T follicular helper cell (primary cell): ENCODE data around the gene DDAH2.

Experiments
- DNase-seq: peaks from one replicate; pipeline ENCODE4 v3.0.0-alpha.2; 2020; ENCODE audit warnings: low read depth

Gene DDAH2

DNA sequence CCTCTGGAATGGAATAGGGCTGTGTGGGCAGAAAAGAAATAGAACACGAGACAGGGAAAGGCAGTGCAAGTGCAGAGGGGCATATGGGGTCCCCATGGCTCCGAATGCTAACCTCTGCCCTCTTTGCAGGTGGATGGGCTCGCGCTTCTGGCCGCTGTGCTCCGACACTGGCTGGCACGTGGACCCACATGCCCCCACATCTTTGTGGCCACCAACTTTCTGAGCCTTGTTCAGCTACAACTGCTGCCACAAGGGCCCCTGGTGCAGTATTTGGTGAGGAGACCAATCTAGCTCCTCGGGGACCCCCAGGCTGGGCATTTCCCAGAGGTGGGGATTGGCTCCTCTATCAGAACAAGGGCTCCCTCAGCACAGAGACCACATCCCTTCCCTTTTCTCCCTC, 32.2 kb upstream of the DDAH2 start:
- no peak for DNase-seq

DNA sequence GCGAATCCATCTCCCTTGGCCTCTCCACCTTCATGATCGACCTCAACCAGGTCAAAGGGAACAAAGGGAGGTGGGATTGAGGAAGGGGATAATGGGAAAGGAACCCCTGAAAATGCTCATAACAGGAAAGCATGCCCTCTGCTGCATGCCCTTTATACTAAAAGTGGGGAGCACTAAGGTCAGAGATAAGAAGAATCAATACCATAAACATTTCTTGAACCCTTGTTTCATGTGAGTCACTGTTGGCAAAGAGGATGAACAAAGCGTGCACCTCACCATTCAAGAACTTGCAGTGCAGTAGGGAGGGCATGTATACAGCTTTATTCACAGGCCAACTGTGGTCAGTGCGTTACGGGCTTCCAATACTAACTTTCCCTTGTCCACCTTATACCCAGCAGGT, 31.7 kb upstream of the DDAH2 start:
- DNase-seq = no peak

DNA sequence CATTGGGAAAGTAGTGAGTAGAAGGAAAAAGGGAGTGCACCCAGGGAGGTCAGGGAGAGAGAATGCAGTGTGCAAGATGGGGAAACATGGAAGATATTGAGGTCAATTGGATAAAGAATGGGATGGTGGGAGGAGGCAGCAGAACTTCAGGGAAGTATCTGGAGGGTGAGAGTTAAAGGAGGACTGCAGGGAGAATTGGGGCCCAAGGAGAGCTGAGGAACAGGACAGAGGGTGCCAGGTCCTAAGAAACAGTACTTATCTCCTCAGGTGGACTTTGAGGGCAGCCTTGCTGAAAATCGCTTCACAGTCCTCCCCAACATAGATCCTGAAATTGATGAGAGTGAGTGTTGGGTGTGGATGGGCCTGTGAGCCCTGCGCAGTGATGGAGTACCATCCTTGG, 29.2 kb upstream of the DDAH2 start:
- DNase-seq = no peak

DNA sequence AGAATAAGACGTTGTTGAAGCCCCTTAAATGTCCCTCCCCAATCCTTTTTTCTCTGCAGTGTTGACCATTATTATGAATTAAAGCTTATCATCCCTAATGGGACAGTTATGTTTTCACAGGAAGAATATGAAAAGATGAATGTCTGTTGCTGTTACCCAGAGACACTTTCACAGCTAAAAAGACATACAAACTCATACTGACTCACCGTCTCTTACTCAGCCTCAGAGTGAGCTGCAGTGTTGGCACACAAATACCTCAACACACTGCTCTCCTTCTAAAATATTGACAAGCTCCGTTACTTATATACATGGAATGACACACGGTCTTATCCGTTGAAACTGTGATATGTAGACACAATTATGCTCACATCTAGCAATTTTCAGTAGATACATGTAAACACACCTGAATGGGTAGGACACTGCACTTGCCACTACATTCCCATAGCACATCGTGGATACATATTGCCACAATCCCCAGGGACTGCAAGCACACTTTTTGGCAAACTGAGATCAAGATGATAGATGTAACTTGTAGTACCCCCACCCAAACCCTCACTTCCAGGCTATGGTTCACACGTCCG, 23.7 kb upstream of the DDAH2 start:
- no peak for DNase-seq

GRCh38 chr6:31750411-31751022, 21.4 kb upstream of the DDAH2 start:
- DNase-seq = no peak

- DNase-seq = no peak
These were observed 20.4 kb upstream of the DDAH2 start for GRCh38 chr6:31749301-31750036.

GRCh38 chr6:31744422-31744821, 15.3 kb upstream of the DDAH2 start:
- no peak for DNase-seq

DNA sequence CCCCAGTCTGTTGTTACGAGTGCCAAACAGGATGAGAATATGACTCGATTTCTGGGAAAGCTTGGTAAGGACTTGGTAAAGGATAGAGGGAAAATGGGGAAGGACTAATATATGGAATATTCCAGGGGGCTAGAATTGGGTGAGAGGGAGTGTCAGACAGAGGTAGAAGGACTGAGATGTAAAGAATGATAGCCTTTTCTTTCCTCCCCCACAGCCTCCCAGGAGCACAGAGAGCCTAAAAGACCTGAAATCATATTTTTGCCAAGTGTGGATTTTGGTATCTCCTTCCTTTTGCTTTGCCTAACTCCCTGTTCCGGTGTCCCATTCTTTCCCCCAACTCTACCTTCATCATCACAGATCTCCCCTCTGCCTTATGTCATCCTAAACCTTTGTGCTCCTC, 13.8 kb upstream of the DDAH2 start:
- DNase-seq = no peak

DNA sequence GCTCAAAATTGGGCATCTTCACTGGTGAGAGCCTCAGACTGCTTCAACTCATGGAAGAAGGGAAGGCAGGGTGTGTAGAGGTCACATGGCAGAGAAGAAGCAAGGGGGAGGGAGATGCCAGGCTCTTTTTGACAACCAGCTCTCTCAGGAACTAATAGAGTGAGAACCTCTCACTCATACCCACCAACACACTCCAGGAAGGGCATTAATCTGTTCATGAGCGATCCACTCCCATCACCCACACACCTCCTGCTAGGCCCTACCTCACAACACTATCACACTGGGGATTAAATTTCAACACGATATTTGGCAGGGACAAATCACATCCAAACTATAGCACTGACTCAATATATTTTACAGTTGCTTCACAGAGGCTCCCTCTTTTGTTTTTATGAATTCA, 12.7 kb upstream of the DDAH2 start:
- no peak for DNase-seq

DNA sequence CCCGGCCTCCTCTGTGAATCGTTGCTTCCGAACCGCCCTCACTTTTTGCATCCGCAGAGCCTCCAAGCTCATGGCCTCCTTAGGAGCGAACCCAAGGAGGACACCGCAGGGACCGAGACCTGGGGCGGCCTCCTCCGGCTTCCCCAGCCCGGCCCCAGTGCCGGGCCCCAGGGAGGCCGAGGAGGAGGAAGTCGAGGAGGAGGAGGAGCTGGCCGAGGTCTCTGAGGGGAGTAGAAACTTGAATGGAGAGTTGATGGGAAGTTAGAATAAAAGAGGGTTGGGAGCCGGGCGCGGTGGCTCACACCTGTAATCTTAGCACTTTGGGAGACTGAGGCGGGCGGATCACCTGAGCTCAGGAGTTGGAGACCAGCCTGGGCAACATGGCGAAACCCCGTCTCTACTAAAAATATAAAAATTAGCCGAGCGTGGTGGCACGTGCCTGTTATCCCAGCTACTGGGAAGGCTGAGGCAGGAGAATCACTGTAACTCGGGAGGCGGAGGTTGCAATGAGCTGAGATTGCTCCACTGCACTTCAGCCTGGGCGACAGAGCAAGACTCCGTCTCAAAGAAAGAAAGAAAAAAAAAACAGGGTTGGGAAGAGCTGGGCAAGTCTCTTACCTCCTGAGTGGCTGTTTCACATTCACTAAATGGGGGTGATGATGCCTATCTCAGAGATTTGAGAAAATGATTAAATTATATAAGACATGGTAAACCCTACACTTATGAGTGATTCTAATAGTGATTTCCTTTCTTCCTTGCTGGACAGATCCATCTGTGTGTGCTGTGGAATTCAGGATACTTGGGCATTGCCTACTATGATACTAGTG, 11.5 kb upstream of the DDAH2 start:
- no peak for DNase-seq

- DNase-seq = peak; percentile 89
These were observed 10.7 kb upstream of the DDAH2 start, which contains the start of gene MSH5 for GRCh38 chr6:31739639-31740396. TSS of gene MSH5 (plus strand) at chr6:31740005. CDS start at chr6:31740467, 462 bp downstream.

DNA sequence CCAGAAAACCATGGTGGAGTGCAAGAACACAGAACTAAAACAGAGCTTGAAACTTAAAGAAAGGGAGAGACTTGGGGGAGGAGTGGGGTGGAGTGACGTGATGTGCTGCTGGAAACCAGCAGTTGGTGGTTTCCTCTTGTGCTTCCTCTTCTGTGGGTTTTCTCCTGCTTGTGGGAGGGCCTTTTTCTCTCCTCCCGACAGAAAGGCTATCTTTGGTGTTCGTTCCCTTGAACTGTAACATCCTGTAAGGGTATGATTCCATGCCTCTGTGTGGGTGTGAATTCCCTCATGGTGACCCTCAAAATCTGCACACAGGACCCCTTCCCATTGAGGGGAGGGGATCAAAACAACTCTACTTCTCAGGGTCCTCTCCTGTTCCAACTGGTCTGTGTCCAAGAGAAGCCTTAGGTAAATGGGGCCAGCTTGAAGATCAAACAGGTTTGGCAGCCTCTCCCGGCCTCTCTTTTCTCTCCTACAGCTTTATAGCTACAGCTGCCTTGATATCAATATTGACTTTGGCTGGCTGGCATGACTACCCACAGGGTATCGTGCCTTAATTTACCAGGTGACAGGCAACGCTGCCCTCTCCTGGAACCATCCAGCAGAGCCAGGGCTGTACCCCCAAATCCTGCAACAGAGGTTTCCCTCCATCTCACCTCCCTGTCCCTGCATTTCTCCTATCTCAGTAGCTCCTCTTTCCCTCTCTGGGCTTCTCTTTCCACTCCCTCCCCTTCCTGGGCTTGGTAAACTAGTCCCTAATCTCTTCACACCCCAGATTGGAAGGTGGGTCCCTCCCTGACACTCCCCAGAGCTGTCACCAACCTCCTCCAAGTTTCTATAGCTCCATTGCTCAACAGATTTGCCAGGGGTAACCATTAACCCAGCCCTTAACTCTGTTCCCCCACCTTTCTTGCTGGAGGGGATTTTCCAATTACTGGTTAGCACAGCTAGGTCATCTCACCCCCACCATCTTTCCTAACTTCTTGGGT, 9.2 kb upstream of the DDAH2 start:
- peak; percentile 67 for DNase-seq

GRCh38 chr6:31737315-31737990, 8.4 kb upstream of the DDAH2 start:
- no peak for DNase-seq

GRCh38 chr6:31736768-31737314, 7.7 kb upstream of the DDAH2 start:
- no peak for DNase-seq

GRCh38 chr6:31736021-31736767, 7.1 kb upstream of the DDAH2 start, which contains the start of gene CLIC1:
TSS of gene CLIC1 (minus strand) at chr6:31736530. CDS start at chr6:31736300, 230 bp downstream.
- peak; percentile 71 for DNase-seq

GRCh38 chr6:31734821-31735406, 5.8 kb upstream of the DDAH2 start:
- peak; percentile 39 for DNase-seq

- no peak for DNase-seq
These were observed 5.2 kb upstream of the DDAH2 start for GRCh38 chr6:31734247-31734820.

- DNase-seq = no peak
These were observed 4.6 kb upstream of the DDAH2 start for GRCh38 chr6:31733734-31734133.
